ENCODE measurements around the gene JMJD1C. TPM values are rescaled to one million over a fixed set of nuclear protein-coding genes. Genes with fewer than 3 reads are reported as not detected.
A peak's percentile ranks its signal among the peaks of the same experiment; 100 is the strongest.

Gene JMJD1C
- total and polyA plus RNA-seq, 11 donors: 20.3 to 54.6 (median 34.1) TPM

DNA sequence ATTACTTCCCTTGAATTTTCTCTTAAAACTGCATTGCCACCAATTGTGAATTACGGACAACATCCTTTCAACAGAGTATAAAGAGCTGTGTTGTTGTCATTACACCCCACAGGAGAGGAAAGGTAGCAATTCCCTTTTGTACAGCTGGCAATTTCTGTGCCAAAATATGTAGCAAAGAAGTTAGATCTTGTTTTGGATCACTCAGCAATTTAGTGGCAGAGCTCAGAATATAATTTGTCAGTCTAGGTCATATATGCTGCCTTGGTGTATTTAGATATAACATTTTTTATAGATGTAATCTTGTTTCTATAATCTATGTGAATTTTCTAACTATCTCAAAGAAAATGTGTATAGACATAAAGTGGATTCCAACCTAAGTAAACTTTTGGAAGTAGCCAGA lies 293.9 kb downstream of the JMJD1C start:
- TF ChIP-seq POLR2A (IDR thresholded peaks at IDR 0.05): no peak
- TF ChIP-seq, protein P1, sequence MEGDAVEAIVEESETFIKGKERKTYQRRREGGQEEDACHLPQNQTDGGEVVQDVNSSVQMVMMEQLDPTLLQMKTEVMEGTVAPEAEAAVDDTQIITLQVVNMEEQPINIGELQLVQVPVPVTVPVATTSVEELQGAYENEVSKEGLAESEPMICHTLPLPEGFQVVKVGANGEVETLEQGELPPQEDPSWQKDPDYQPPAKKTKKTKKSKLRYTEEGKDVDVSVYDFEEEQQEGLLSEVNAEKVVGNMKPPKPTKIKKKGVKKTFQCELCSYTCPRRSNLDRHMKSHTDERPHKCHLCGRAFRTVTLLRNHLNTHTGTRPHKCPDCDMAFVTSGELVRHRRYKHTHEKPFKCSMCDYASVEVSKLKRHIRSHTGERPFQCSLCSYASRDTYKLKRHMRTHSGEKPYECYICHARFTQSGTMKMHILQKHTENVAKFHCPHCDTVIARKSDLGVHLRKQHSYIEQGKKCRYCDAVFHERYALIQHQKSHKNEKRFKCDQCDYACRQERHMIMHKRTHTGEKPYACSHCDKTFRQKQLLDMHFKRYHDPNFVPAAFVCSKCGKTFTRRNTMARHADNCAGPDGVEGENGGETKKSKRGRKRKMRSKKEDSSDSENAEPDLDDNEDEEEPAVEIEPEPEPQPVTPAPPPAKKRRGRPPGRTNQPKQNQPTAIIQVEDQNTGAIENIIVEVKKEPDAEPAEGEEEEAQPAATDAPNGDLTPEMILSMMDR (IDR thresholded peaks at IDR 0.05): no peak
- ATAC-seq (no peak), DNase-seq (no peak)
- Histone ChIP-seq H3K27me3 (no peaks in the 10 kb centered on the region), H3K9me3 (no peaks in the 10 kb centered on the region), H3K36me3 (peaks cover 0 to 86% (median 81%) of the 10 kb centered on the region in 9 donors), H3K4me3 (no peak overlapping the region), H3K4me1 (peaks cover 0 to 60% (median 10%) of the 10 kb centered on the region in 12 donors), H3K27ac (peak overlapping the region in 1 of 12 donors; percentile 14)
- intact Hi-C loops (cut with DNase I): loop anchor here in 3 of 10 donors (2.0 to 5.0 kb wide), 2 partner anchors 35 to 551 kb away; no protein-coding TSS in a partner anchor
- 33 to 58% (median 38%) methylated on average over 1 of the region's 1 CpG for WGBS, 4 donors

DNA sequence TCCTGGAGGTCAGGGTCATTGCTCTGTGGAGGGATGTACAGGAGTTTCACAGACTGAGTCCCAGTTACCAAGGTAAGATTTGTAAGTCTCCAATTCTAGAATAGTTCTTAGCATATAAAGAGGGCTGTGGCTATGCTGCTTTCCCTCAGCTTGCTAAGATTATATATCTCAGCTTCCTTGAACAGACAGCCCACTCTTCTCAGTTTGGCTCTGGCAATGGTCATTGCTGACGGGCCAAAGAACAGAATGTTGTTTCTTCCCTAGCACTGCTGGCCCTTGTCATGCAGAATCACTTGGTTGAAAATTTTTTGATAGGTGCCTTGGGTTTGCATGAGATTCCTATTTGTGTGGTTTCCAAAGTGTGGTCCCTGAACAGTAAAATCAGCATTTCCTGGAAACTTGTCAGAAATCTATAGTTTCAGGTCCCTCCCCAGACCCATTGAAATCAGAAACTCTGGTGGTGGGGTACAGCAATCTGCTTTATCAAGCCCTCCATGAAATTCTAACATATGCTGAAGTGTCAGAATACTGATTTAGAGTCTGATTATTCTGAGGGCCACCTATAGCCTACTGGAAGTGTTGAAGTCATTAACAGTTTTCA lies 294.4 kb downstream of the JMJD1C start:
- WGBS, 4 donors: 44 to 50% (median 45%) methylated on average over 1 of the region's 1 CpG

DNA sequence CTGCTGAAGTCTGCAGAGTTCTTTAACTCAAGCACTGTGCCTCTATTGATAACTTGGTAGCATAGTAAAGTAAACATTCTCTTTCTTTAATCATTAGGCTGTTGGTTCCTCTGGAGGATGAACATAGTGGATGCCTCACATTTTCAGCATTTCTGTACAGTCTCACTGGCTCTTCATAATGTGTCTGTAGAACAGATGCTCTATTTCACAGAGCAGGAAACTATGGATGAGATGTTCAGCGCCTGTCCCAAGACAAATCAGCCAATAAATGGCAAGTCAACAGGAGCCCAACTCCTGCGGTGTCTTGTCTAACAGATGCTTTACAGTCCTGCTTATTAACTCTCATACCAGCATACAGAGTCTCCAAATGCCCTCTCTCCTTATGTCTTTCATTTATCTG lies 296.2 kb downstream of the JMJD1C start:
- intact Hi-C loops (cut with DNase I): loop anchor here (2.0 to 10.0 kb wide), 13 partner anchors 38 to 655 kb away; no protein-coding TSS in a partner anchor
- no peak for ATAC-seq
- TF ChIP-seq, protein P1 (IDR thresholded peaks at IDR 0.05): no peak
- no peak for TF ChIP-seq POLR2A (IDR thresholded peaks at IDR 0.05)
- Histone ChIP-seq H3K36me3 (peaks cover 0 to 78% (median 64%) of the 10 kb centered on the region in 9 donors), H3K4me1 (peaks cover 0 to 51% (median 13%) of the 10 kb centered on the region in 12 donors), H3K27ac (peak overlapping the region in 5 of 12 donors; percentile 0 to 28 (median 13)), H3K27me3 (no peaks in the 10 kb centered on the region), H3K4me3 (no peak overlapping the region), H3K9me3 (no peaks in the 10 kb centered on the region)
- DNase-seq: no peak
- 70 to 81% (median 77%) methylated on average over 2 of the region's 2 CpGs for WGBS, 4 donors

More for the DNA sequence above, 294.4 kb downstream of the JMJD1C start:
- TF ChIP-seq, protein P1 (IDR thresholded peaks at IDR 0.05): no peak
- no peak for TF ChIP-seq POLR2A (IDR thresholded peaks at IDR 0.05)
- ATAC-seq (peak in 2 of 4 donors; percentile 23 to 57), DNase-seq (no peak)
- peaks cover 0 to 60% (median 13%) of the 10 kb centered on the region in 12 donors for H3K4me1 ChIP-seq
- intact Hi-C loops (cut with DNase I): loop anchor here in 3 of 10 donors (2.0 to 5.0 kb wide), 2 partner anchors 36 to 551 kb away; no protein-coding TSS in a partner anchor
- H3K27me3 ChIP-seq: no peaks in the 10 kb centered on the region
- peak overlapping the region in 6 of 12 donors; percentile 1 to 14 (median 10) for H3K27ac ChIP-seq
- H3K36me3 ChIP-seq: peaks cover 0 to 84% (median 76%) of the 10 kb centered on the region in 9 donors
- H3K9me3 ChIP-seq: no peaks in the 10 kb centered on the region
- H3K4me3 ChIP-seq: no peak overlapping the region

DNA sequence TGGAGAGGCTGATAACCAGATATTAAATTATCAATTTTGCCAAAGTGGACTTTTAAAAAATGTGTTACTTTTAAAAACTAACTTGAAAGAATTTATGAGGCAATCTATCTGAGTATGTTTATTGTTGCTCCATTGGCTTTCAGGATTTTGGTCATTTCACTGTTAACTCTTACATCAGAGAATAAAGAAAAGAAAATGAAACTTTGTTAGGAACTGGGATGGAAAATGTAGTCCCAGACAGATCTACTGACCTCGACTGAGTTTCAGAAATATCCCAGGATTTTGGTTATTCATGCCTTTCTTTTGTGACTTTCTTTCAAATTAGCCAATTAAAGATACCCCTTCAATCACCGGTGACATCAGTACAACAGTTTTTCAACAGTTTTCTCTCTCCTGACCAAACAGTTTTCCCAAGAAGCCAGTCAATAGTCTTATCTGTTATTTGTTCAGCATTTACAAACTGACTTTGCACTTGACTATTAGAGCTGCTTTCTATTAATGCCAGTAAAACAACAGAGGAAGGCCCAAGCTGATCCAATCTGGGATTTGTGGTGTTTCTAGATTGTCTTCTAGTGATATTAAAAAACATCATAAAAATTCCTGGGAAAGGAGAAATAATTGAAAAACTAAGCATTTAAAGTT lies 296.8 kb downstream of the JMJD1C start:
- ATAC-seq (no peak), DNase-seq (no peak)
- Histone ChIP-seq H3K4me3 (no peak overlapping the region), H3K36me3 (peaks cover 0 to 77% (median 61%) of the 10 kb centered on the region in 9 donors), H3K9me3 (no peaks in the 10 kb centered on the region), H3K4me1 (peaks cover 0 to 49% (median 16%) of the 10 kb centered on the region in 12 donors), H3K27me3 (no peaks in the 10 kb centered on the region), H3K27ac (peak overlapping the region in 3 of 12 donors; percentile 21 to 59 (median 28))
- TF ChIP-seq, protein P1 (IDR thresholded peaks at IDR 0.05): no peak
- TF ChIP-seq POLR2A (IDR thresholded peaks at IDR 0.05): no peak
- intact Hi-C loops (cut with DNase I): loop anchor here (2.0 to 10.0 kb wide), 11 partner anchors 458 to 656 kb away; no protein-coding TSS in a partner anchor
- WGBS, 4 donors: 62 to 76% (median 68%) methylated on average over 2 of the region's 2 CpGs
